Colonic mucosa (tissue), 4 donors: Measurements from ENCODE around the gene SLC26A11. TPM values are rescaled to one million over a fixed set of nuclear protein-coding genes. Genes with fewer than 3 reads are reported as not detected.
A peak's percentile ranks its signal among the peaks of the same experiment; 100 is the strongest.

ENCODE experiments used
- DNase-seq: peaks from one replicate; pipeline ENCODE4 v3.0.0-alpha.2; 2020
- H3K27ac ChIP-seq: fragments of 200-600 bp; one replicate; pipeline ENCODE4 v1.8.0; 2021
- H3K27me3 ChIP-seq: fragments of 200-600 bp; one replicate; pipeline ENCODE4 v1.8.0; 2021
- H3K36me3 ChIP-seq: fragments of 200-600 bp; one replicate; pipeline ENCODE4 v1.8.0; 2021
- H3K4me1 ChIP-seq: fragments of 200-600 bp; one replicate; pipeline ENCODE4 v1.8.0; 2021; ENCODE audit warnings: mild to moderate bottlenecking
- H3K4me3 ChIP-seq: fragments of 200-600 bp; one replicate; pipeline ENCODE4 v1.8.0; 2021
- H3K9ac ChIP-seq, 2 donors: one replicate each; pipeline ENCODE4 v1.7.0; 2013; ENCODE audit warnings: control low read depth in 2 of 2, low read depth in 2 of 2, low read length in 2 of 2
- H3K9me3 ChIP-seq: fragments of 200-600 bp; one replicate; pipeline ENCODE4 v1.8.0; 2021
- intact Hi-C: fragments of 100-400 bp; cut with DNase I; formaldehyde crosslinking; loops from one replicate; pipeline ENCODE4 v1.14.1; 2022
- total RNA-seq, 2 donors: library from RNA; stranded (reverse); fragmentation: NEBNext Ultra II Directional in 1 of 2; extraction: Animal tissue kit (Norgen Biotek cat#: 25700) in 1 of 2; gene quantifications; one replicate each; pipeline ENCODE4 v1.2.1, GENCODE V29; 2021
- TF ChIP-seq, protein P1 (sequence below): fragments of 200-600 bp; IDR thresholded peaks from one replicate; pipeline ENCODE4 v1.8.0; 2022; ENCODE audit warnings: antibody characterized with exemption, mild to moderate bottlenecking
- donor health status: healthy.
- donor health status: DM: no; HTN: no; CAD: no.
- donor health status: DM: no; HTN: no; CAD: no.

SLC26A11 gene
- total RNA-seq, 2 donors from 2014 or later: 8.0 to 9.3 TPM

DNA sequence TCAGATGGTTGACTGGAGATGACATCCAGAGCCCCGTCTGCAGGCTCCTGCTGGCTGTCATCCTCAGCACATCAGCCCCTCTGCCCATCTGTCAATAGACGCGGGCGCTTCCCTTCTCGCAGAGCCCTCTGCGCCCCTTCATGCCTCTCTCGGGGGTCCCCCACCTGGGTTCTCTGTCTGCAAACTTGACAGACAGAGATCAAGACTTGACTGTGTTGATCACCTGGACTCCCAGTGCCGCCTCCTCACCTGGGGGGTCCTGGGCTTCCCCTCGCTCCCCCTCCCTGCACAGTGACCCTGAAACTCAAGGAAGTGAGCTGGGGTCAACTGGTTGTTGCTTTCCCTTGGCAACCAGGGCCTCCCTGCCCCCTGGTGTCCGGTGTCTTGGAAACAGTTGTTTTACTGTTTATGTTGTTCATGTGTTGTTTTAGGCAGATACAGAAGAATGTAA lies 72.3 kb downstream of the SLC26A11 start:
- H3K9me3 ChIP-seq: no peaks in the 10 kb centered on the region
- no peak overlapping the region for H3K9ac ChIP-seq
- no peaks in the 10 kb centered on the region for H3K4me1 ChIP-seq
- intact Hi-C loops: no loop called here
- TF ChIP-seq, protein P1, sequence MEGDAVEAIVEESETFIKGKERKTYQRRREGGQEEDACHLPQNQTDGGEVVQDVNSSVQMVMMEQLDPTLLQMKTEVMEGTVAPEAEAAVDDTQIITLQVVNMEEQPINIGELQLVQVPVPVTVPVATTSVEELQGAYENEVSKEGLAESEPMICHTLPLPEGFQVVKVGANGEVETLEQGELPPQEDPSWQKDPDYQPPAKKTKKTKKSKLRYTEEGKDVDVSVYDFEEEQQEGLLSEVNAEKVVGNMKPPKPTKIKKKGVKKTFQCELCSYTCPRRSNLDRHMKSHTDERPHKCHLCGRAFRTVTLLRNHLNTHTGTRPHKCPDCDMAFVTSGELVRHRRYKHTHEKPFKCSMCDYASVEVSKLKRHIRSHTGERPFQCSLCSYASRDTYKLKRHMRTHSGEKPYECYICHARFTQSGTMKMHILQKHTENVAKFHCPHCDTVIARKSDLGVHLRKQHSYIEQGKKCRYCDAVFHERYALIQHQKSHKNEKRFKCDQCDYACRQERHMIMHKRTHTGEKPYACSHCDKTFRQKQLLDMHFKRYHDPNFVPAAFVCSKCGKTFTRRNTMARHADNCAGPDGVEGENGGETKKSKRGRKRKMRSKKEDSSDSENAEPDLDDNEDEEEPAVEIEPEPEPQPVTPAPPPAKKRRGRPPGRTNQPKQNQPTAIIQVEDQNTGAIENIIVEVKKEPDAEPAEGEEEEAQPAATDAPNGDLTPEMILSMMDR: no peak
- peaks cover 46% of the 10 kb centered on the region for H3K36me3 ChIP-seq
- no peak for DNase-seq
- H3K27me3 ChIP-seq: no peaks in the 10 kb centered on the region
- H3K4me3 ChIP-seq: no peak overlapping the region
- H3K27ac ChIP-seq: no peak overlapping the region

DNA sequence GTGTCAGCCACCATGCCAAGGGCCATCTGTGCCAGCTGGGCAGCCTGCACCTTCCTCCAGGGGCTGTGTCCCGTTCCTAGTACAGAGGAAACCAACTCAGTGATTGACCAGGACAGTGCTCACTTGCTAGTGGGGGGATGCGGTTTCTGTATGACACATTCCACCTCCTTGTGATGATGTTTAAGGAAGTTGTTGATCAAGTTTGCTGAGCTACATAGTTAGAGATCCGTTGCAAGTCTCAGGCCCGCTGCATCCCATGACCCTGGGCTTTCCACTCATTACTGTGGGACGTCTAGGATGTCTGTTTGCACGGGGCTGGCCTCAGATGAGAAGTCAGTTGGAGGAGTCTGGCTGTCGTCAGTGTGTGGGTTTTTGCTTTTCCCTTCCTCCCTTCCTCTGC lies 74.0 kb downstream of the SLC26A11 start:
- H3K4me1 ChIP-seq: no peaks in the 10 kb centered on the region
- H3K9me3 ChIP-seq: no peaks in the 10 kb centered on the region
- H3K27me3 ChIP-seq: no peaks in the 10 kb centered on the region
- TF ChIP-seq, protein P1: no peak
- H3K9ac ChIP-seq: no peak overlapping the region
- no peak overlapping the region for H3K4me3 ChIP-seq
- intact Hi-C loops: no loop called here
- no peak overlapping the region for H3K27ac ChIP-seq
- DNase-seq: peak; percentile 34
- peaks cover 40% of the 10 kb centered on the region for H3K36me3 ChIP-seq

DNA sequence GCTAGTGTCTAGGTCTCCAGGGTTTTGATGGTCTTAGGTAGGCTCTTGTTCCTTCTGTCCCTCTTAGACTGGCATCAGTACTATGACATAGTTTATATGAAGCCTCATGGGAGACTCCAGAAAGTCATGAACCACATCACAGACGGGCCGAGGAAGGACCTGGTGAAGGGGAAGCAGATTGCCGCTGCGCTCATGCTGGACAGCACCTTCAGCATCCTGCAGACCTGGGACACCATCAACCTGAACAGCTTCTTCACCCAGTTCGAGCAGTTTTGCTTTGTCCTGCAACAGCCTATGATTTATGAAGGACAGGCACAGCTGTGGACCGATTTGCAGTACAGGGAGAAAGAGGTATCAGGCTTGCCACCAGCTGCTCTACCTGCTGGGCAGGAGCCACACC lies 74.4 kb downstream of the SLC26A11 start:
- intact Hi-C loops: no loop called here
- Histone ChIP-seq H3K9ac (no peak overlapping the region), H3K9me3 (no peaks in the 10 kb centered on the region), H3K4me3 (no peak overlapping the region), H3K36me3 (peaks cover 38% of the 10 kb centered on the region), H3K27me3 (no peaks in the 10 kb centered on the region), H3K27ac (no peak overlapping the region), H3K4me1 (no peaks in the 10 kb centered on the region)
- TF ChIP-seq, protein P1: no peak
- DNase-seq: no peak

DNA sequence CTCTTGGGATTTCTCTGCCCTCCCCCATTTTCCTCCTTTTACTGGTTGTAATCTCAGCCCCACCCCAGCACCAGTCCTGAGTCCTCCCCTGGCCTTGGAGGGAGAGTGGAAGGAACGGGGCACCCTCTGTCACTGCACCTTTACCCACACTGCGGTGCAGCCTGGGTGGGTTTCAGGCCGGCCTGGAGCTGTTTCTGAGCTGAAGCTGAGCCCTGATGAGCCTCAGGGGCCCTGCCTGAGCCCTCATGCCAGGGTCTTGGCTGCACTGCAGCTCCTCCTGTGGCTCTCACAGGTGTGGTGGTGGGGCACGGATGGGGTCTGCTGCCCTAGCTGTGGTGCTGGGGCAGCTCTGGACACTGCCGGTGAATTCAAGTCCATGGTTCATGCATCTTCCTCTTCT lies 74.9 kb downstream of the SLC26A11 start:
- Histone ChIP-seq H3K27me3 (no peaks in the 10 kb centered on the region), H3K9me3 (no peaks in the 10 kb centered on the region), H3K4me1 (no peaks in the 10 kb centered on the region), H3K9ac (no peak overlapping the region), H3K36me3 (peaks cover 33% of the 10 kb centered on the region), H3K4me3 (no peak overlapping the region), H3K27ac (no peak overlapping the region)
- TF ChIP-seq, protein P1: no peak
- intact Hi-C loops: no loop called here
- no peak for DNase-seq

DNA sequence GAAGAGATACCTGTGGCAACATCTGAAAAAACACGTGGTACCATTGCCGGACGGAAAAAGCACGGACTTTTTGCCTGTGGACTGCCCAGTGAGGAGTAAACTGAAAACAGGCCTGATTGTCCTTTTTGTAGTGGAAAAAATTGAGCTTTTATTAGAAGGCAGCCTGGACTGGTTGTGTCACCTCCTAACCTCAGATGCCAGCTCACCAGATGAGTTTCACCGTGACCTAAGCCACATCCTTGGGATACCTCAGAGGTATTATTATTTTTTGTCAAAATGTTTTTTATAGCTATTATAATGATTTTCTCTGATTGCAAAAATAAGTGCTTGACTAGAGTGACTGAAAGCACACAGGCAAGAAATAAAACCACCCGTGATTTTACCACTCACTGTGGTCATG lies 75.3 kb downstream of the SLC26A11 start:
- Histone ChIP-seq H3K36me3 (peaks cover 33% of the 10 kb centered on the region), H3K9ac (no peak overlapping the region), H3K27ac (no peak overlapping the region)

More for the DNA sequence above, 75.3 kb downstream of the SLC26A11 start:
- intact Hi-C loops: no loop called here
- no peak for DNase-seq
- TF ChIP-seq, protein P1: no peak
- Histone ChIP-seq H3K4me3 (no peak overlapping the region), H3K9me3 (no peaks in the 10 kb centered on the region), H3K27me3 (no peaks in the 10 kb centered on the region), H3K4me1 (no peaks in the 10 kb centered on the region)
